KMS-11 (cell line): Measurements from ENCODE around the gene TPH1.
A peak's percentile ranks its signal among the peaks of the same experiment; 100 is the strongest.

Experiments
- H2AFZ ChIP-seq: fragments of 200-600 bp; sonication (generic); 2 replicates; pipeline ENCODE4 v1.6.1; 2016; ENCODE audit warnings: antibody characterized with exemption, mixed run types, low read depth
- H3K27ac ChIP-seq: fragments of 200-600 bp; sonication (generic); 2 replicates; pipeline ENCODE4 v1.6.1; 2016; ENCODE audit warnings: mild to moderate bottlenecking, mixed run types
- H3K27me3 ChIP-seq: fragments of 200-600 bp; sonication (generic); 2 replicates; pipeline ENCODE4 v1.6.1; 2017; ENCODE audit warnings: mild to moderate bottlenecking, low read depth, mixed run types, moderate library complexity; ENCODE audit not compliant: insufficient read depth
- H3K36me3 ChIP-seq: fragments of 200-600 bp; sonication (generic); 2 replicates; pipeline ENCODE4 v1.6.1; 2017; ENCODE audit warnings: mild to moderate bottlenecking, mixed run types; ENCODE audit not compliant: insufficient read depth
- H3K4me1 ChIP-seq: fragments of 200-600 bp; sonication (generic); 2 replicates; pipeline ENCODE4 v1.6.1; 2016; ENCODE audit warnings: mild to moderate bottlenecking, low read depth, mixed run types; ENCODE audit not compliant: poor library complexity, severe bottlenecking
- H3K4me2 ChIP-seq: fragments of 200-600 bp; sonication (generic); 2 replicates; pipeline ENCODE4 v1.7.0; 2016; ENCODE audit warnings: mild to moderate bottlenecking, mixed run types
- H3K4me3 ChIP-seq: fragments of 200-600 bp; sonication (generic); IDR thresholded peaks from 2 replicates; pipeline ENCODE4 v1.6.1; 2017; ENCODE audit warnings: low read depth, low read length, mixed read lengths; ENCODE audit not compliant: insufficient read depth
- H3K79me2 ChIP-seq: fragments of 200-600 bp; sonication (generic); 2 replicates; pipeline ENCODE4 v1.6.1; 2016; ENCODE audit warnings: low read depth, mixed run types; ENCODE audit not compliant: insufficient read depth
- H3K9ac ChIP-seq: fragments of 200-600 bp; sonication (generic); 2 replicates; pipeline ENCODE4 v1.6.1; 2016; ENCODE audit warnings: mild to moderate bottlenecking, mixed run types
- H4K20me1 ChIP-seq: fragments of 200-600 bp; sonication (generic); 2 replicates; pipeline ENCODE4 v1.6.1; 2016; ENCODE audit warnings: mild to moderate bottlenecking, mixed run types; ENCODE audit not compliant: insufficient read depth
- CTCF ChIP-seq: fragments of 200-600 bp; sonication (generic); conservative IDR thresholded peaks from 2 replicates; pipeline ENCODE4 v1.6.1; 2017; ENCODE audit warnings: low read depth, mild to moderate bottlenecking, antibody characterized with exemption, low read length, moderate library complexity, mixed read lengths

Gene TPH1

DNA sequence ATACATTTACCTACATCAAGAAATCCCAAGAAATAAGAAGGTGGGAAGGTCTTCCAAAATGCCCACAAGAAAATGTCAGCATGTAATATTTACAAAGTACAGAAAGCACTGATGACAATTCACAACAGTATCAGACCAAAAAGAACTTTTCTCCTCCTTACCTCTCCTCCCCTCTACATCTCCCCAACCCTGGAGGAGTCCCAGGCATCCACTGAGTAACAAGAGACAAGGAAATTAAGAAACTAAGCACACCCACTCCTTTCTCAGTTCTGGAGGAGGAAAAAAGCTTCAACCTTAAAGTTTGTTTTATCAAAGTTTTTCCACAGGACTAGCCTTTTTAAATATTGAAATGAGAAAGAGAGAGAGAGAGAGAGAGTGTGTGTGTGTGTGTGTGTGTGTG lies 31.2 kb downstream of the TPH1 start:
- Histone ChIP-seq H3K36me3 (no peaks in the 10 kb centered on the region), H3K27ac (no peak overlapping the region), H3K79me2 (no peaks in the 10 kb centered on the region), H3K9ac (no peak overlapping the region), H3K4me1 (peaks cover 14% of the 10 kb centered on the region), H4K20me1 (no peaks in the 10 kb centered on the region), H3K4me3 (no peak overlapping the region), H2AFZ (peak overlapping the region; percentile 99; the same call in 1 of the 2 replicates), H3K4me2 (no peak overlapping the region), H3K27me3 (no peaks in the 10 kb centered on the region)
- TF ChIP-seq CTCF = no peak

- Histone ChIP-seq H3K27me3 (no peaks in the 10 kb centered on the region), H2AFZ (peak overlapping the region; percentile 99), H3K4me2 (peak overlapping the region; percentile 56), H3K27ac (peak overlapping the region; percentile 49), H3K36me3 (no peaks in the 10 kb centered on the region), H3K4me3 (no peak overlapping the region), H4K20me1 (no peaks in the 10 kb centered on the region), H3K79me2 (no peaks in the 10 kb centered on the region), H3K9ac (peak overlapping the region; percentile 63), H3K4me1 (peaks cover 14% of the 10 kb centered on the region)
- TF ChIP-seq CTCF = no peak
These were observed 32.1 kb downstream of the TPH1 start for GRCh38 chr11:18013790-18014507.

DNA sequence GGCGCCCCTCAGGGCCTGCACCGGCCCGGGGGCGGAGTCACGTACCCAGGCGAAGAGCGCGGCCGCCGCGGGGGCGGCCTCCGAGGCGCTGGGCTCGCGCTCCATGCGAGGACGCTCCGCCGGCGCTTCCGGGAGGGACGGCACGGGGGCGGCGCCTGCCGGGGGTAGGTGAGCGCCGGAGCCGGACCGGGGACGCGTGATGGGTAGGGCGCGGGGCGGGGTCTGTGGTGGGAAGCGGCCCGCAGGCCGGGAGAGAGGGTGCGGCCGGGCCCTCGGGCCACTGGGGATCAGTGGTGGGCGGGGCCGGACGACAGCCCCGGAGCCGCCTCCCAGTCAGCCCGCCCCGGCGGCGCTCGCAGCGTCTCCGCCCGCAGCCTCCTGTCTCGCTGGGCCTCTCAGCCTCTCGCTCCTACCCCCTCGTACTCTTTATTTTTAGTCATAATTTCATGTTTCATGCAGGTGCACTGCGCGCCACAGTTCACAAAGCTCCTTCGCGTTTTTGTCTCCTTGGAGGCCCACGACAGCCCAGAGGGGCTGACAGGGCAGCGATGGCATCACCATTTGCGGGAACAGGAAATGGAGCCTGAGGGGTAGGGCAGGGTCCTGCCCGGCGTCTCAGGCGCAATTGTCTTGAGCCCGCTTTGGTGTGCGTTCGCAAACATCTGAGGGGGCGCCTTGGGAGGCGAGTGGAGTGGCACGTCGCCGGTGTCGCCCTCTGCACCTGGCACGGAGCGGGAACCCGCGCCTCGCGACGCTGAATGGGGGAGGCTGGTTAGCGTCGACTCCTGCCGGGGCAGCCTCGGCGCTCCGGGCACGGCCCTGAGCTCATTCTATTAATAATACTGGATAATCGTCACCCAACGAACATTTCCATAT lies 32.9 kb downstream of the TPH1 start, which contains the start of gene SERGEF:
SERGEF (minus strand) TSS at position 142 of the 876 bp plus-strand sequence; CDS start at position 105, 37 bp downstream.
- no peaks in the 10 kb centered on the region for H3K36me3 ChIP-seq
- peak within 1 kb of the TSS; percentile 49 for H3K27ac ChIP-seq
- peaks cover 14% of the 10 kb centered on the region for H3K4me1 ChIP-seq
- no peaks in the 10 kb centered on the region for H3K79me2 ChIP-seq
- no peak for TF ChIP-seq CTCF
- H3K4me2 ChIP-seq = peak within 1 kb of the TSS; percentile 87
- no peaks in the 10 kb centered on the region for H3K27me3 ChIP-seq
- no peaks in the 10 kb centered on the region for H4K20me1 ChIP-seq
- peak within 1 kb of the TSS; percentile 99 for H2AFZ ChIP-seq
- no peak within 1 kb of the TSS for H3K4me3 ChIP-seq
- peak within 1 kb of the TSS; percentile 63 for H3K9ac ChIP-seq

GRCh38 chr11:18012122-18012905 lies 33.8 kb downstream of the TPH1 start:
- Histone ChIP-seq H3K4me3 (no peak overlapping the region), H3K4me1 (peaks cover 14% of the 10 kb centered on the region), H2AFZ (peak overlapping the region; percentile 99), H3K36me3 (no peaks in the 10 kb centered on the region), H3K4me2 (peak overlapping the region; percentile 87), H3K27me3 (no peaks in the 10 kb centered on the region), H3K27ac (no peak overlapping the region), H3K79me2 (no peaks in the 10 kb centered on the region), H4K20me1 (no peaks in the 10 kb centered on the region), H3K9ac (peak overlapping the region; percentile 59; the same call in 1 of the 2 replicates)
- TF ChIP-seq CTCF = no peak
